GM18909 (cell line): ENCODE results near the gene NOBOX.
"Not testable (repeated sequence)": the region's sequence is repeated elsewhere in the genome, so short reads cannot be mapped to it uniquely, and the experiment has no call there.

Experiments used
- ATAC-seq: cut with Tn5 transposase; IDR thresholded peaks from one replicate; pipeline ENCODE4 v1.9.1; 2021; ENCODE audit warnings: mild to moderate bottlenecking; ENCODE audit not compliant: unreplicated experiment, poor library complexity

The NOBOX gene

DNA sequence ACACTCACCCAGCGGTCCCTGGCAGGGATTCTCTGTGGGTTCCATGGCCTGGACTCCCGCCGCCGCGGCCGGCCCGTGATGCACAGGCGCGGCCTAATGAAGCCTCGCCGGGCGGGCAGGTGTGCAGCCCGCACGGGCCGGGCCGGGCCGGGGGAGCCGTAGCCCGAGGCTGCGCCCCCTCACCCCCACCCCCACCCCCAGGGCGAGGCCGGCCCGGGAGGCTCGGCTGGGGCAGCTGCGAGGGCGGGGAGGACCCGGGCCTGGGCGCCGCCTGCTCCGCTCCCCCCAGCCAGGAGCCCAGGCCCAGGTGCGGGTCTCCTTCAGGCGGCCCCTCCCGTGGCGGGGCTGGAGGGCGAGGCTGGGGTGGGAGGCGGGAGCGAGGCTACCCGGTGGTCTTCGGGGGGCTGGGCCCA lies at the start of gene NOBOX:
Gene NOBOX (minus strand): TSS at position 45 of the 413 bp plus-strand sequence.
- ATAC-seq = no peak

- peak; percentile 81 for ATAC-seq
Measured at GRCh38 chr7:144452064-144452463, 48.6 kb upstream of the NOBOX start.

DNA sequence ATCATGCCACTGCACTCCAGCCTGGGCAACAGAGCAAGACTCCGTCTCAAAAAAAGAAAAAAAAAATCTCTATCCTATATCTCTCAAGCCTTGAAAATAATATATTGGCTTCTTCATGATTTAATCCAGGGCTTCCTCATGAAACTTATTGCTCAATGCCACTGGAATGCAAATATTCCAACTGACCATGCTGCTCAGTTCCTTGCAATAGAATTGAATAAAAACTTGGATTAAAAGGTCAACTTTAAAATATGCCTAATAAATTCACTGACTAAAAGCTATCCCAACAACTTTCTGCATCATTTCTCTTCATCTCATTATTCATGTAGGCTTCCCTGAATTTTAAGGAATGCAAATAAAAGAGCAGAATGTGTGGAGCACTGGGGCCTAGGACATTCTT lies 42.1 kb upstream of the NOBOX start:
- no peak for ATAC-seq

DNA sequence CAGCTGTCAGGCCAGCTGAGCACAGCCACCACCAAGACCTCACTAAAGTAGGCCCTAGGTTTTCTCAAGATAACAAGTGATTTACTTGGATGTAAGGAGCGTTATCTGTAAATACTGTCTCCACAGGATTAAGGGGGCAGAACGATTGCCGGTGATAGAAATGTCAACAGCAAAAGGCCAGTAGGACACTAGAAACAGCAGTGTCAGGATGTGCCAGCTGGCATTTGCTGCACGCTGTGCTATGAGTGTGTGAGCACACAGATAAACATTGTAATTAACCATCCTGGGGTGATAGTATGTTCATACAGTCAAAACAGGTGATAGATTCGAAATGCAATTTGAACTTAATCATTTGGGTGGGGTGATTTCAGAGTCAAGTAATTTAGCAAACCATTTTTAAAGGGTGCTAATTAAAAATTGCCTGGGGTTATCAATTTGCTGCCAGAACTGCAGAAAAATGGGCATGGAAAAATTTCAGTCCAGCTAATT lies 36.3 kb upstream of the NOBOX start:
- no peak for ATAC-seq

DNA sequence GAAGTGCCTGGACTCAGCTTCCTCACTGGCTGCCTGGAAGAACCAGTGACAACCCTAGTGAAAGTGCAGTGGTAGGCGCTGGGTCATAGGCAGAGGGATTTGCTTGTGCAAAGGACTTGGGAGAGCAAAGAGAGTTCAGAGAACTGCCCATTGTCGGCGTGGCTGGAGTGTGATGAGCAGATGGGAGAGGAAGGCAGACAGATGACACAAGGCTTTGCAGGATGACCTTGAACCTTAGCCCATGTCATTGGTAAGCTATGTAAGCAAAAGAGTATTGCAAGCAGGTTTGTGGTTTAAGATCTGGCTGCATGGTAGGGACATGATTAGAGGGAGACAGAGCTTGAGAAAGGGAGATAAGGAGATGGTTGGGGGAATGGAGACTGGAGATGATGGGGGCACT lies 35.3 kb upstream of the NOBOX start:
- no peak for ATAC-seq

- ATAC-seq = peak; percentile 73
Measured at GRCh38 chr7:144437370-144438191, 34.1 kb upstream of the NOBOX start.

GRCh38 chr7:144436500-144436899 lies 33.0 kb upstream of the NOBOX start:
- ATAC-seq = no peak

GRCh38 chr7:144428431-144428830 lies 24.9 kb upstream of the NOBOX start:
- no peak for ATAC-seq

GRCh38 chr7:144427539-144427938 lies 24.0 kb upstream of the NOBOX start:
- not testable (repeated sequence) for ATAC-seq

GRCh38 chr7:144418931-144419330 lies 15.4 kb upstream of the NOBOX start:
- not testable (repeated sequence) for ATAC-seq

GRCh38 chr7:144416341-144416740 lies 12.8 kb upstream of the NOBOX start:
- ATAC-seq = no peak

DNA sequence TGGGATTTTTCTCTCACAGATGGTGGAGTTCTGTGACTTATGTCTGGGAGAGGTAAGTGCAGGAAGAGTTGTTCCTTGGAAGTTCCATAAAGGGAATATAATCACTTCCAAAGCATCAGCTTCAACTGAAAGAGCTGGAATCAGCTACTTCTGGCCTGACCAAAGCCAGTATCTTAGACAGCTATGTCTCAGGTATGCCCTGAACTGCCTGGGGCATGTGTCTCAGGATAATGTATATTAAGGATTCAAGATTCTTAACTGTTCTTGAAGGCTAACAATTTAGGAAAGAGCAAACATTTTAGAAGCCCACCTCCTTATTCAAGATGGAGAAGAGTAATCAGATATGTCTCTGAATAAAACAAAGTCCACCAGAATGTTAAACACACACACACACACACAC lies 12.4 kb upstream of the NOBOX start:
- ATAC-seq = no peak

DNA sequence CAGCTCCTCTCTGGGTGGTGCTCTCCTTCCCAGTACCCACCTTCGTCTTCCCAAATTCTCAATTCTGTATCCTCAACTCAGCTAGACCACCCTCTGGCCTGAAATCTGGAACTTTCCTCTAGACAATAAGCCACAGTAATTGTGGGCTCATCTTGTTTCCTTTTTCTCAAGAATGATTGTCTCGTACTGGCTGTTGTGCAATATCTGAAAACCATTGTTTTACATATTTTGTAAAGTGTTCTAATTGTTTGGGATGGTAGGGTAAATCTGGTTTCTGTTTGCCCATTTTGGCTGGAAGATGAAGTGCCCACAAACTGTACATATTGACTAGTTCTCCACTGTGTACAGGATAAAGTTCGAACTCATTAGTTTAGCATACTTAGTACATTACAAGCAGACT lies 11.3 kb upstream of the NOBOX start:
- ATAC-seq = no peak

GRCh38 chr7:144410441-144410840 lies 6.9 kb upstream of the NOBOX start:
- no peak for ATAC-seq

DNA sequence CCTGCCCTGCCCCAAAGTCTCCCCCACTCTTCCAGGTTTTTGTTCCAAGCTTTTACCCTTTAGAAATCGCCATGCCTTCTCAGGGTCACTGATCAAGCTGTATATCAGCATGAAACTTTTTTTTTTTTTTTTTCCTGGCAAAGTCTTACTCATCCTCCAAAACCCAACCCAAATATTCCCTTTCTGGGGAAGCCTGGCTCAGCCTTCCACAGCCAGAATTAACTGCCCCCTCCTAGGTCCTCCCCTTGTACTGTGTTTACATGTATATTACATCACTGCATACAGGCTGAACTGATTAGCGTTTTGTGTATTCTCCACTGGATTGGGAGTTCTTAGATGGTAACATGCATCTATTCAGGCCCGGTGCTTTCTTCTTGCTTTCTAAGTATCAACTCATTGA lies 4.6 kb upstream of the NOBOX start:
- ATAC-seq = no peak

DNA sequence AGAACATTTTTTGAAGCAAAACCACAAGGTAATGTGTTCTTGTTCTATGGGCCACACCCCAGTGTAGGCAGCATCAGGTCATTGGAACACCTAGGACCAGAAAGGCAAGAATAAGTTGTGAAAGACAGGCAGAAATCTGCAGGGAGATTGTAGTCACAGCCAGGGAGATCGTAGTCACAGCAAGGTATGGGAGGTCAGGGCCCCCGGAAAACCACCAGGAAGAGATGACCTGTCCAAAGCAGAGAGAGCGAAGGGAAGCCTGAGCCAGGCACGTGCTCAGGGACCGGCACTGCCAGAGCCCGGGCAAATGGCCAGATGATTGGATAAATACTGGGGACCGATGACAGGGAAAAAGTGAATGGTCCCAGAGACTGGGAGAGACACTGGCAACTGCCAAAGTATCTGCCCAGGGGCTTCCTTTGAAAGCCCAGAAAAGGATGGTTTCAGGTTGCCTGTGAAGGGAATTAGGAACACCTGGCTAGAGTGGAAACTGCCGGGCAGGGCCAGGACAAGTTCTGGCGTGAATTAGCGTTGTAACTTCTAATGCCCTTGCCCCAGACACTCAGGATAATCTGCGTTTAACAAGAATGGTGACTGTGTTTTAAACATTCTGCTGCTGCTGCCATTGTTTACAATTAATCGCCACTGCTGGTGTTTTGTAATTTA lies 3.9 kb upstream of the NOBOX start:
- no peak for ATAC-seq

GRCh38 chr7:144404946-144405345 lies 1.5 kb upstream of the NOBOX start:
- no peak for ATAC-seq

- ATAC-seq = no peak
Measured at GRCh38 chr7:144403102-144403501, 391 bp downstream of the NOBOX start.

- no peak for ATAC-seq
Measured at GRCh38 chr7:144401490-144401889, 2.0 kb downstream of the NOBOX start.

GRCh38 chr7:144399946-144400345 lies 3.5 kb downstream of the NOBOX start:
- ATAC-seq = no peak

GRCh38 chr7:144398911-144399310 lies 4.6 kb downstream of the NOBOX start:
- ATAC-seq = no peak

GRCh38 chr7:144398291-144398690 lies 5.2 kb downstream of the NOBOX start:
- no peak for ATAC-seq
